ENCODE results near the gene OGFOD3.
A peak's percentile ranks its signal among the peaks of the same experiment; 100 is the strongest.

The OGFOD3 gene

GRCh38 chr17:82446124-82446523 is 27.7 kb upstream of the OGFOD3 start:
- DNase-seq, result no peak

GRCh38 chr17:82445542-82445941 is 27.2 kb upstream of the OGFOD3 start:
- no peak for DNase-seq

- no peak for DNase-seq
Observed at GRCh38 chr17:82444941-82445521, 26.6 kb upstream of the OGFOD3 start.

- no peak for DNase-seq
Observed at GRCh38 chr17:82444284-82444893, 26.0 kb upstream of the OGFOD3 start.

- no peak for DNase-seq
Observed at GRCh38 chr17:82443465-82444283, 25.3 kb upstream of the OGFOD3 start.

- DNase-seq, result no peak
Observed at GRCh38 chr17:82442643-82443464, 24.5 kb upstream of the OGFOD3 start.

GRCh38 chr17:82441691-82442487 is 23.5 kb upstream of the OGFOD3 start:
- no peak for DNase-seq

- DNase-seq, result no peak
Observed at GRCh38 chr17:82440991-82441627, 22.7 kb upstream of the OGFOD3 start.

- no peak for DNase-seq
Observed at GRCh38 chr17:82440469-82440981, 22.1 kb upstream of the OGFOD3 start.

GRCh38 chr17:82439829-82440365 is 21.5 kb upstream of the OGFOD3 start:
- DNase-seq, result no peak

GRCh38 chr17:82439194-82439828 is 20.9 kb upstream of the OGFOD3 start:
- DNase-seq, result no peak

- no peak for DNase-seq
Observed at GRCh38 chr17:82438401-82439193, 20.2 kb upstream of the OGFOD3 start.

GRCh38 chr17:82437325-82437668 is 18.9 kb upstream of the OGFOD3 start:
- DNase-seq, result no peak

- no peak for DNase-seq
Observed at GRCh38 chr17:82436601-82437324, 18.4 kb upstream of the OGFOD3 start.

GRCh38 chr17:82435601-82436583 is 17.5 kb upstream of the OGFOD3 start:
- no peak for DNase-seq

- DNase-seq, result no peak
Observed at GRCh38 chr17:82435103-82435502, 16.7 kb upstream of the OGFOD3 start.

GRCh38 chr17:82434216-82434565 is 15.8 kb upstream of the OGFOD3 start:
- peak in 1 of 5 donors; percentile 46 for DNase-seq
